Gastrocnemius medialis (tissue), 4 donors: Measurements from ENCODE around the gene SRPK2.

Experiments used
- CTCF ChIP-seq, 5 experiments: fragments of 450-650 bp in 3 of 5; fragments of 200-600 bp in 2 of 5; sonication (generic) in 2 of 5; IDR thresholded peaks in 4 of 5; conservative IDR thresholded peaks in 1 of 5; 1 replicate in 4 of 5; 2 replicates in 1 of 5; pipeline ENCODE4 v1.5.1; 2016 to 2019; ENCODE audit warnings: antibody characterized with exemption in 5 of 5, mild to moderate bottlenecking in 3 of 5, moderate library complexity in 3 of 5
- POLR2A ChIP-seq, 2 donors: fragments of 450-650 bp; IDR thresholded peaks; one replicate each; pipeline ENCODE4 v1.6.1; 2017; ENCODE audit warnings: antibody characterized with exemption in 2 of 2, mild to moderate bottlenecking in 2 of 2, moderate library complexity in 2 of 2

- TF ChIP-seq CTCF (IDR thresholded peaks at IDR 0.05 in 4 of 5, conservative IDR thresholded peaks at IDR 0.05 in 1 of 5), result no peak
- no peak for TF ChIP-seq POLR2A (IDR thresholded peaks at IDR 0.05)
These were observed 159.1 kb downstream of the SRPK2 start for GRCh38 chr7:105229641-105230040.
